ENCODE data around the gene SRPK1. TPM values are rescaled to one million over a fixed set of nuclear protein-coding genes. Genes with fewer than 3 reads are reported as not detected.
A peak's percentile ranks its signal among the peaks of the same experiment; 100 is the strongest.
"Not testable (repeated sequence)": the region's sequence is repeated elsewhere in the genome, so short reads cannot be mapped to it uniquely, and the experiment has no call there.

SRPK1 gene
- total RNA-seq, 4 donors from 2014 or later, result 107 to 155 (median 110) TPM

DNA sequence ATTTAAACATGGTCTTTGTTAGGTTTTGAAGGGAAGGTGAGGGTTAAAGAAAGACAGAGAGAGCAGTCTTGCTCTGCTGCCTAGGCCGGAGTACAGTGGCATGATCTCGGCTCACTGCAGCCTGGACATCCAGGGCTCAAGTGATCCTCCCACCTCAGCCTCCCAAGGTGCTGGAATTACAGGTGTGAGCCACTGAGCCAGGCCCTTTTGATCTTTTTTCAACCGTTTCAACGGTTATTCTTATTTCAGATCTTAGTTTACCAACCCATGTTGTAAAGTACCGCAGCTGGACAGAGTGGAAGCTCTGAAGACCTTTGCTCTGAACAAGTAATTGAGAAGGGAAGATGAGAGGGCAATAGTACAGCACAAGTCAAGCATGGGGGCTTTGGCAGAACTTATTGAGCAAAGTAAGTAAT lies 1.2 kb upstream of the SRPK1 start:
- 37 to 43% methylated on average over 5 of the region's 5 CpGs for WGBS, 2 donors (ENCODE audit: low coverage in 1 of 2)
- Histone ChIP-seq H3K27ac (peak overlapping the region; percentile 88 to 96 (median 92)), H3K4me1 (peaks cover 7 to 52% (median 37%) of the 10 kb centered on the region in 4 donors), H3K36me3 (no peaks in the 10 kb centered on the region), H3K4me3 (peak overlapping the region in 2 of 4 donors; percentile 98), H3K27me3 (no peaks in the 10 kb centered on the region), H3K9me3 (no peaks in the 10 kb centered on the region)
- in situ Hi-C loops (cut with MboI; ENCODE audit: low pct_ligation_motif_present in 1 of 4, low pct_unique_long_range_greater_than_20kb in 1 of 4, low sequenced_read_pairs in 3 of 4) (no loop called here), intact Hi-C loops (cut with DNase I; ENCODE audit: low total_unique reads) (no loop called here)
- no peak for TF ChIP-seq POLR2AphosphoS5 (IDR thresholded peaks at IDR 0.05)
- no peak for TF ChIP-seq POLR2A (IDR thresholded peaks at IDR 0.05)
- TF ChIP-seq EP300 (IDR thresholded peaks at IDR 0.05; ENCODE audit: low read depth), result no peak
- TF ChIP-seq, protein P1, sequence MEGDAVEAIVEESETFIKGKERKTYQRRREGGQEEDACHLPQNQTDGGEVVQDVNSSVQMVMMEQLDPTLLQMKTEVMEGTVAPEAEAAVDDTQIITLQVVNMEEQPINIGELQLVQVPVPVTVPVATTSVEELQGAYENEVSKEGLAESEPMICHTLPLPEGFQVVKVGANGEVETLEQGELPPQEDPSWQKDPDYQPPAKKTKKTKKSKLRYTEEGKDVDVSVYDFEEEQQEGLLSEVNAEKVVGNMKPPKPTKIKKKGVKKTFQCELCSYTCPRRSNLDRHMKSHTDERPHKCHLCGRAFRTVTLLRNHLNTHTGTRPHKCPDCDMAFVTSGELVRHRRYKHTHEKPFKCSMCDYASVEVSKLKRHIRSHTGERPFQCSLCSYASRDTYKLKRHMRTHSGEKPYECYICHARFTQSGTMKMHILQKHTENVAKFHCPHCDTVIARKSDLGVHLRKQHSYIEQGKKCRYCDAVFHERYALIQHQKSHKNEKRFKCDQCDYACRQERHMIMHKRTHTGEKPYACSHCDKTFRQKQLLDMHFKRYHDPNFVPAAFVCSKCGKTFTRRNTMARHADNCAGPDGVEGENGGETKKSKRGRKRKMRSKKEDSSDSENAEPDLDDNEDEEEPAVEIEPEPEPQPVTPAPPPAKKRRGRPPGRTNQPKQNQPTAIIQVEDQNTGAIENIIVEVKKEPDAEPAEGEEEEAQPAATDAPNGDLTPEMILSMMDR (IDR thresholded peaks at IDR 0.05), result no peak
- DNase-seq, result peak; percentile 37

DNA sequence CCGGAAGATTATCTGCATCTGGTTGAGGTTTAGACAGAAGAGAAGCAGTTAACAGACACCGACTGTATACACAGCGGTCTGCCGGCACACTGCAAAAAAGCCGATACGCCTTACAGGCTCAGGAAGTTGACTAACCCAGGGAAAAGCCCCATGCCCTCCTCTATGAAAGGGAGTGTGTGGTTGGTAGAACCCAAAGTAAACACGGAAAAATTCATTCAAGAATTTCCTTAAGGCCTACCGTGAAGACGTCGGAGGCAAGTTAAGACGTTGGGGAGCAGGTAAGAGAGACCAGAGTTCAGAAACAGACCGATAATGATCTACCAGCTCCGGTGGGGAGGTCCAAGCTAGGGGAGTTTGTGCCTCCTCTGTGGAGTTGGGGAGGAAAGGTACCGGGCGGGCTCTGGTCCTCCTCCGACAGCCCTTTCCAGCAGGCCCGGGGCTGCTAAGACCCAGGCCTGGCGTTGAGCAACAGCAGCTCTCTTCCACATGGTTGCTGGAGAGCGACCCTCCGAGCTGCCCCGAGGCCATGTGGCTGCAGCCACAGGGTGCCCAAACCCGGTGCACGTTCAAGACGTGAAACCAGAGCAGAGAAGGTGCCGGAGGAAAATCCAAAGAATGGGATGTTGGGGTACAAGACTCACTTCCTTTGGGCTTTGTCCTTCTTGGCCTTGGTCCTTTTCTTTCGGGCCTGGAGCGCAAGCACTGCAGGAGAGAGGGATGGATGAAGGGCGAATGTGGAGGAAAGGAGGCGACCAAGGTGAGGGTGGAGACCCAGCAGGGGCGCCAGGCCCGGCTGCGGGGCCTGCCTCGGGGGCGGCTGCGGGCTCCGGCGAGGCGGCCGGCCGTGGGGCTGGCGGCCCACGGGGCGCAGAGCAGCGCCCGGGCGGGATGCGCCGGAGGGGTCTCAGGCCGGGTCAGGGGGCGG lies 809 bp downstream of the SRPK1 start:
- in situ Hi-C loops (cut with MboI; ENCODE audit: low pct_ligation_motif_present in 1 of 4, low pct_unique_long_range_greater_than_20kb in 1 of 4, low sequenced_read_pairs in 3 of 4), result no loop called here
- peak; percentile 65 for DNase-seq
- intact Hi-C loops (cut with DNase I; ENCODE audit: low total_unique reads), result no loop called here
- Histone ChIP-seq H3K4me1 (peaks cover 7 to 47% (median 37%) of the 10 kb centered on the region in 4 donors), H3K9me3 (no peaks in the 10 kb centered on the region), H3K4me3 (peak overlapping the region; percentile 93 to 98 (median 96)), H3K27ac (peak overlapping the region; percentile 88 to 96 (median 92)), H3K36me3 (peaks cover 0 to 4% (median 0%) of the 10 kb centered on the region in 4 donors), H3K27me3 (no peaks in the 10 kb centered on the region)
- TF ChIP-seq, protein P1 (IDR thresholded peaks at IDR 0.05), result no peak
- TF ChIP-seq EP300 (IDR thresholded peaks at IDR 0.05; ENCODE audit: low read depth) (no peak), POLR2AphosphoS5 (IDR thresholded peaks at IDR 0.05) (peak in 2 of 3 donors; percentile 56 to 70), POLR2A (IDR thresholded peaks at IDR 0.05) (peak; percentile 72)
- WGBS, 2 donors (ENCODE audit: low coverage in 1 of 2), result 0 to 1% methylated on average over 4 to 38 of the region's 50 CpGs

DNA sequence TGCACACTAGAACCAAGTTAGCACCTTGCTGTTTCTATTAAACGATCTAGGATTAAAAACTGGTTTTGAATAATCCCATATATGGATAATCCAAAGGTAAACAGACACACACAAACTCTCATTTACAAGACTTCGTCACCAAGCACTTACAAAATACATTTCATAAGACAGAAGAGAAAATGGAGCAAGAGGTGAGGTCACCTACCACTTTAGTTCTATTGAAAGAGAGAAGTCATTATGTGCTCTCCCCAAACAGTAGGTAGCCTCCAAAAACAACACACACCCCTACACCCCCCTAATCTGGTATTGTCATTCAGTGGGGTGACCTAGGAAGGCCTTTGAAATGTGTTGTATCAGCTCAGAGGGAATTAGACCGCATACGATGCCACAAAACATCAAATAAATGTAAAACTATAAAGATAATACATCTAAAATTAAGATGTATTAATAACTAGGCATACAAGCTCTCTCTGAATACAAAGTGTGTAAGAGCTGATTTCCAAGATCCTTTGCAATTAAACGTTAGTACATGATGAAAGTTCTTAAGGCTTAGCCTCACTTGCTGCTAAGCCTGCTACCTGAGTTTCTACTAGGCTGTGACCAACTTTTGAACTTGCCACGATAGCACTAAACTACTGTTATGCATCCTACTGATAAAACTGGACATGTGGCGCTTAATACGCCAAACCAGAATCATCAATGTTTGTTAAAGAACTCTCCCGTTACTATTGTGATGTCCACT lies 1.6 kb downstream of the SRPK1 start:
- TF ChIP-seq, protein P1 (IDR thresholded peaks at IDR 0.05), result no peak
- TF ChIP-seq POLR2A (IDR thresholded peaks at IDR 0.05) (no peak), EP300 (IDR thresholded peaks at IDR 0.05; ENCODE audit: low read depth) (no peak), POLR2AphosphoS5 (IDR thresholded peaks at IDR 0.05) (no peak)
- H3K27me3 ChIP-seq, result no peaks in the 10 kb centered on the region
- intact Hi-C loops (cut with DNase I; ENCODE audit: low total_unique reads), result no loop called here
- H3K27ac ChIP-seq, result peak overlapping the region; percentile 88 to 96 (median 92)
- H3K36me3 ChIP-seq, result peaks cover 0 to 11% (median 0%) of the 10 kb centered on the region in 4 donors
- peak overlapping the region in 3 of 4 donors; percentile 94 to 98 (median 98) for H3K4me3 ChIP-seq
- H3K9me3 ChIP-seq, result no peaks in the 10 kb centered on the region
- H3K4me1 ChIP-seq, result peaks cover 7 to 47% (median 37%) of the 10 kb centered on the region in 4 donors
- DNase-seq, result no peak
- 14 to 17% methylated on average over 5 to 9 of the region's 9 CpGs for WGBS, 2 donors (ENCODE audit: low coverage in 1 of 2)
- in situ Hi-C loops (cut with MboI; ENCODE audit: low pct_ligation_motif_present in 1 of 4, low pct_unique_long_range_greater_than_20kb in 1 of 4, low sequenced_read_pairs in 3 of 4), result no loop called here

DNA sequence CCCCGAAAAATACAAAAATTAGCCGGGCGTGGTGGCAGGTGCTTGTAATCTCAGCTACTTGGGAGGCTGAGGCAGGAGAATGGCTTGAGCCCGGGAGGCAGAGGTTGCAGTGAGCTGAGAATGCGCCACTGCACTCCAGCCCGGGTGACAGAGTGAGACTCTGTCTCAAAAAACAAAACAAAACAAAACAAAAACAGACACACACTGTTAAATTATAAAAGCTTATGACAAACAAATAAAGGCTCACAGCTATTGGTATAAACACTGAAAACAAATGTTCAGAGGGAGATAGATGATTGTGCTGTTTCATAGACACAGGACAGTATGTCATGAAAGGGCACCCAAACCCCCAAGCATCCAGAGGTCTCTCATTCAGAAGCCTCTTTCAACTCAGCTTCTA lies 4.0 kb downstream of the SRPK1 start:
- H3K9me3 ChIP-seq; H3K27me3 ChIP-seq; DNase-seq; in situ Hi-C loops (cut with MboI; ENCODE audit: low pct_ligation_motif_present in 1 of 4, low pct_unique_long_range_greater_than_20kb in 1 of 4, low sequenced_read_pairs in 3 of 4); intact Hi-C loops (cut with DNase I; ENCODE audit: low total_unique reads); H3K4me3 ChIP-seq: not testable (repeated sequence)
- H3K36me3 ChIP-seq, result peaks cover 0 to 12% (median 0%) of the 10 kb centered on the region in 4 donors
- H3K4me1 ChIP-seq, result peaks cover 7 to 38% (median 29%) of the 10 kb centered on the region in 4 donors
- peak overlapping the region in 1 of 4 donors; percentile 89 for H3K27ac ChIP-seq
- WGBS, 2 donors (ENCODE audit: low coverage in 1 of 2), result 60 to 62% methylated on average over 1 to 6 of the region's 6 CpGs
